ENCODE data around the gene CSNK1E. TPM values are rescaled to one million over a fixed set of nuclear protein-coding genes. Genes with fewer than 3 reads are reported as not detected.

Gene CSNK1E
- total and polyA plus RNA-seq, 10 of the 15 experiments (the other 5 are each of a cell fraction or from before 2014, with no cell fraction given): 5.9 to 107 (median 64.9) TPM

DNA sequence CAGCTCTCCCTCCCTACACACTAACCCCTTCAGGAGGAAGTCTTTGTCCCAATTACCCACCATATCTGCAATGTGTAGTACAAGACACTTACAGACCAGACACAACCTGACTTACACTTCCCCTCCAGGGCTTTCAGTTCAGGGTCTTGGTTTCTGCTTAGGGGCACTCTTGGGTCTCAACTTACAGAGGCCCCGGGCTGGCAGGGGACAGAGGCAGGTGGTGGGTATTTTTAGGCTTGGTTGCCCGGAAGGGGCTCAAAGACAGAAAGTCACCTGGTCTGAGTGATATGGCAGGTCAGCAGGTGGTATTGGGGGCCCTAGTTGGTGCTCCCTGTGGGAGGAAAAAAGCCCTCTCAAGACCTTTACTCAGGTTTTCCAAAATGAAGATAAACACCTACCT lies 41.1 kb downstream of the CSNK1E start:
- ChIA-PET POLR2A (interaction anchor here (0.7 kb wide), 1 partner anchor 11 kb away, joined by 5 read pairs; no protein-coding TSS in a partner anchor), RAD21 (ENCODE audit: unreplicated experiment) (no interaction called here), SMC1A (ENCODE audit: uncharacterized antibody, unreplicated experiment) (no interaction called here), CTCF (no interaction called here)
- no peak overlapping the region for H3K27ac ChIP-seq (ENCODE audit: control insufficient read depth, insufficient read depth)
- H3K4me3 ChIP-seq: no peak overlapping the region
- H3K4me2 ChIP-seq (ENCODE audit: control insufficient read depth, insufficient read depth): peak overlapping the region; percentile 31; the same call in 1 of the 2 replicates
- no peaks in the 10 kb centered on the region for H3K27me3 ChIP-seq (replicated peaks in 1 of 2; ENCODE audit: control insufficient read depth in 2 of 2, insufficient read depth in 2 of 2, low read length in 1 of 2)
- H3K79me2 ChIP-seq (ENCODE audit: control insufficient read depth, insufficient read depth, low read length): peaks cover 10% of the 10 kb centered on the region
- no TSS peak for BruUV-seq (replicated peaks)
- intact Hi-C loops (cut with micrococcal nuclease; ENCODE audit: unreplicated experiment) (no loop called here), in situ Hi-C loops (cut with MboI) (no loop called here)
- H3K9ac ChIP-seq (ENCODE audit: control insufficient read depth, insufficient read depth, low read length): no peak overlapping the region
- H3K4me1 ChIP-seq (ENCODE audit: control insufficient read depth, insufficient read depth, low read length): peaks cover 22% of the 10 kb centered on the region
- WGBS (ENCODE audit: insufficient coverage, insufficient replicate concordance, low lambda C conversion rate, missing lambda C conversion rate): 0% methylated on average over 2 of the region's 2 CpGs
- no peaks in the 10 kb centered on the region for H4K20me1 ChIP-seq (ENCODE audit: control insufficient read depth, insufficient read depth)
- no peak for TF ChIP-seq RFX5 (IDR thresholded peaks at IDR 0.05; ENCODE audit: low read depth, low read length)
- no peak for TF ChIP-seq RAD21 (IDR thresholded peaks at IDR 0.05; ENCODE audit: insufficient read depth, low read depth, low read length)
- no peak for TF ChIP-seq NFXL1 (IDR thresholded peaks at IDR 0.05; ENCODE audit: borderline replicate concordance)
- no peak for TF ChIP-seq SPI1 (IDR thresholded peaks at IDR 0.05; ENCODE audit: borderline replicate concordance, insufficient read depth, low read depth, low read length)
- TF ChIP-seq TAF1 (IDR thresholded peaks at IDR 0.05; ENCODE audit: borderline replicate concordance, low read depth, low read length): no peak
- TF ChIP-seq HSF1 (IDR thresholded peaks at IDR 0.05; ENCODE audit: low read depth, low read length): no peak
- TF ChIP-seq ATF2 (IDR thresholded peaks at IDR 0.05; ENCODE audit: low read length): no peak
- no peak for TF ChIP-seq SREBF2 (IDR thresholded peaks at IDR 0.05; ENCODE audit: low read length)
- TF ChIP-seq MTA3 (IDR thresholded peaks at IDR 0.05; ENCODE audit: borderline replicate concordance, low read length): no peak
- TF ChIP-seq NR2F1 (conservative IDR thresholded peaks at IDR 0.05): no peak
- TF ChIP-seq, protein P1, sequence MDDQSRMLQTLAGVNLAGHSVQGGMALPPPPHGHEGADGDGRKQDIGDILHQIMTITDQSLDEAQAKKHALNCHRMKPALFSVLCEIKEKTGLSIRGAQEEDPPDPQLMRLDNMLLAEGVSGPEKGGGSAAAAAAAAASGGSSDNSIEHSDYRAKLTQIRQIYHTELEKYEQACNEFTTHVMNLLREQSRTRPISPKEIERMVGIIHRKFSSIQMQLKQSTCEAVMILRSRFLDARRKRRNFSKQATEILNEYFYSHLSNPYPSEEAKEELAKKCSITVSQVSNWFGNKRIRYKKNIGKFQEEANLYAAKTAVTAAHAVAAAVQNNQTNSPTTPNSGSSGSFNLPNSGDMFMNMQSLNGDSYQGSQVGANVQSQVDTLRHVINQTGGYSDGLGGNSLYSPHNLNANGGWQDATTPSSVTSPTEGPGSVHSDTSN (IDR thresholded peaks at IDR 0.05; ENCODE audit: insufficient replicate concordance, low read depth, low read length): no peak
- TF ChIP-seq JUND (IDR thresholded peaks at IDR 0.05; ENCODE audit: low read depth, low read length): no peak
- no peak for TF ChIP-seq SUPT20H (IDR thresholded peaks at IDR 0.05; ENCODE audit: borderline replicate concordance, control insufficient read depth, low read depth, low read length)
- no peak for TF ChIP-seq GABPA (IDR thresholded peaks at IDR 0.05; ENCODE audit: low read depth)
- TF ChIP-seq ZSCAN29 (IDR thresholded peaks at IDR 0.05): no peak
- TF ChIP-seq IKZF1 (conservative IDR thresholded peaks at IDR 0.05): no peak
- no peak for TF ChIP-seq ESRRA (IDR thresholded peaks at IDR 0.05; ENCODE audit: low read length)
- no peak for TF ChIP-seq ZNF622 (IDR thresholded peaks at IDR 0.05)
- no peak for DNase-seq (ENCODE audit: low read depth, low spot score)
- no peak for FAIRE-seq
- H3K9me3 ChIP-seq (replicated peaks; ENCODE audit: control insufficient read depth, insufficient read depth, low read length): no peaks in the 10 kb centered on the region
- H2AFZ ChIP-seq (ENCODE audit: control insufficient read depth, low read depth, low read length): peak overlapping the region; percentile 24; the same call in 1 of the 2 replicates
- no peak for ATAC-seq
- no peaks in the 10 kb centered on the region for H3K36me3 ChIP-seq (ENCODE audit: control insufficient read depth in 2 of 2, insufficient read depth in 2 of 2, low read length in 1 of 2)
